Putamen (tissue), 1 donor: Measurements from ENCODE around the gene DMP1.

Source experiments
- DNase-seq: peaks from one replicate; pipeline ENCODE4 v3.0.0-alpha.2; 2016; ENCODE audit warnings: low spot score

DMP1 gene, protein sequence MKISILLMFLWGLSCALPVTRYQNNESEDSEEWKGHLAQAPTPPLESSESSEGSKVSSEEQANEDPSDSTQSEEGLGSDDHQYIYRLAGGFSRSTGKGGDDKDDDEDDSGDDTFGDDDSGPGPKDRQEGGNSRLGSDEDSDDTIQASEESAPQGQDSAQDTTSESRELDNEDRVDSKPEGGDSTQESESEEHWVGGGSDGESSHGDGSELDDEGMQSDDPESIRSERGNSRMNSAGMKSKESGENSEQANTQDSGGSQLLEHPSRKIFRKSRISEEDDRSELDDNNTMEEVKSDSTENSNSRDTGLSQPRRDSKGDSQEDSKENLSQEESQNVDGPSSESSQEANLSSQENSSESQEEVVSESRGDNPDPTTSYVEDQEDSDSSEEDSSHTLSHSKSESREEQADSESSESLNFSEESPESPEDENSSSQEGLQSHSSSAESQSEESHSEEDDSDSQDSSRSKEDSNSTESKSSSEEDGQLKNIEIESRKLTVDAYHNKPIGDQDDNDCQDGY

GRCh38 chr4:87649980-87650379, at the start of gene DMP1:
Gene DMP1, plus strand, starts transcription at chr4:87650280. Its CDS starts 6,213 bp downstream, at chr4:87656493.
- DNase-seq: no peak

DNA sequence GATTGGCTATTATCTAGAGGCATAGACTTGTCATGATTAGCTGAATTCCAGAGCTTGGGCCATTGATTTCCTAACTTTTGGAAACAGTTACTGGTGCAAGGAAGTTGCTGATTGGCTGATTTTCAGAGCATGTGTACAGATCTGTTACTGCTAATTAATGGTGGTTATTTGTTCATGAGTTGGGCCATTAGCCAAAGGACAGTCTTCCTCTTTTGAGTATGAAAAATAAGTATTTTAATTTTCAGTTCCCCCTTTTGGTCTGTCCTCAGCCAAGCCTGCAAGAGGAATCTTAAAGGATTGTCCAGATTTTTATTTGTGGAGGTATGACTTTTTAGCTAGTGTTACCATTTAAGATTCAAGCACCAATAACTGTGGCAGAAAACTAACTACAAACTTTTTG, 48.7 kb upstream of the DMP1 start:
- no peak for DNase-seq

GRCh38 chr4:87608229-87608628, 41.9 kb upstream of the DMP1 start, which contains the start of gene DSPP:
Gene DSPP, plus strand, starts transcription at chr4:87608529. Its CDS starts 2,380 bp downstream, at chr4:87610909.
- no peak for DNase-seq

DNA sequence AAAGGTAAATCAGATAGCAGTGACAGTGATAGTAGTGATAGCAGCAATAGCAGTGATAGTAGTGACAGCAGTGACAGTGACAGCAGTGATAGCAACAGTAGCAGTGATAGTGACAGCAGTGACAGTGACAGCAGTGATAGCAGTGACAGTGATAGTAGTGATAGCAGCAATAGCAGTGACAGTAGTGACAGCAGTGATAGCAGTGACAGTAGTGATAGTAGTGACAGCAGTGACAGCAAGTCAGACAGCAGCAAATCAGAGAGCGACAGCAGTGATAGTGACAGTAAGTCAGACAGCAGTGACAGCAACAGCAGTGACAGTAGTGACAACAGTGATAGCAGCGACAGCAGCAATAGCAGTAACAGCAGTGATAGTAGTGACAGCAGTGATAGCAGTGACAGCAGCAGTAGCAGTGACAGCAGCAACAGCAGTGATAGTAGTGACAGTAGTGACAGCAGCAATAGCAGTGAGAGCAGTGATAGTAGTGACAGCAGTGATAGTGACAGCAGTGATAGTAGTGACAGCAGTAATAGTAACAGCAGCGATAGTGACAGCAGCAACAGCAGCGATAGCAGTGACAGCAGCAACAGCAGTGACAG, 35.7 kb upstream of the DMP1 start:
- no peak for DNase-seq

DNA sequence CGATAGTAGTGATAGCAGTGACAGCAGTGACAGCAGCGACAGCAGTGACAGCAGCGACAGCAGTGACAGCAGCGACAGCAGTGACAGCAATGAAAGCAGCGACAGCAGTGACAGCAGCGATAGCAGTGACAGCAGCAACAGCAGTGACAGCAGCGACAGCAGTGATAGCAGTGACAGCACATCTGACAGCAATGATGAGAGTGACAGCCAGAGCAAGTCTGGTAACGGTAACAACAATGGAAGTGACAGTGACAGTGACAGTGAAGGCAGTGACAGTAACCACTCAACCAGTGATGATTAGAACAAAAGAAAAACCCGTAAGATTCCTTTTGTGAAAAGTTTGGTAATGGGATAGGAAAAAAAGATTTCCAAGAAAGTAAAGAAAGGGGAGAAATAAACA, 33.8 kb upstream of the DMP1 start:
- DNase-seq: no peak

DNA sequence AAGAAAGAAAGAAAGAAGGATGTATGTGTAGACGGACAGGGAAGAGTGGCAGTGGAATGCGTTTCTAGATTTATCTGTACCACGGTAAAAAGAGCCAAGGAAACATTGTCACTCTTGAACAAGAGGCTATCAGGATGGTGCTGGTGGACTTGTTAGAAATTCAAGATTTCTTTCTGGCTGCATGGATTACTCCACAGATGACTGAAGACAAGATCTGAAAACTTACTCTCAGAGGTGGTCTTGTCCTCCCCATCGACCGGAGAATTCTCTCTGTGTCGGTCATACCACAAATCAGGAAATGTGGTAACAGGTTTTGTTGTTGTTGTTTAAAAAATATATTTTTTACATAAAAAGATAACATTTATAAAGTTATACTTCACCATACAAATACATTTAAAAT, 30.0 kb upstream of the DMP1 start:
- DNase-seq: no peak

DNA sequence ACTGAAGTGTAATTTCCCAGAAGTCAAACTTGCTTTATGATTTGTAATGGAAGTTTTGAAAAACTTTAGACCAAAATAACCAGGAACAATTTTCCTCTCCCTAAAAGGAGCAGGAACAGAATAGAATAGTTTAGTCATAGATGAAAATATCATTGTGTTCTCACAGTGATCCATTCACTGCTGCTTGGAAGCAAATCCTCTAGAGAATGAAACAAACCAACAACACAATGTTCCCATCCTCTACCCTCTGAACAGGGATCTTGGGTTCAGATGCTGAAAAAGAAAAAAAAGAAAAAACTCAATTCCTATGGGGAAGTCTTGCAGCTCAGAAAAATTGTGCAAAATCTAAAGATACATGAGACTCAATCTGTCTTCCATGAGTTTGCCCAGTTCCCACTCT, 29.6 kb upstream of the DMP1 start:
- peak; percentile 2 for DNase-seq

DNA sequence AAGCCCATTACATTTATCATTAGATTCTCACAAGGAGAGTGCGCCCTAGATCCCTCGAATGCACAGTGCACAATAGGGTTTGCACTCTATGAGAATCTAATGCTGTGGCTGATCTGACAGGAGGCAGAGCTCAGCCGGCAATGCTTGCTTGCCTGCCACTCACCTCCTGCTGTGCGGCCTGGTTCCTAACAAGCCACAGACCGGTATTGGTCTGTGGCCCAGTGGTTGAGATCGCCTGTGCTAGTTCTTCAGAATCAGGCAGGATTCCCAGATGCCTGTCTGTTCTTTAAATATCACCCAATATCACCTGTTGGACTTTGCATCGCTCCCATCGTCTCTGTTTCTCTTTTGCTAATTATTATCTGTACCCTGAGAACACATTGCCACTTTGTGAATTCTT, 27.8 kb upstream of the DMP1 start:
- DNase-seq: no peak

DNA sequence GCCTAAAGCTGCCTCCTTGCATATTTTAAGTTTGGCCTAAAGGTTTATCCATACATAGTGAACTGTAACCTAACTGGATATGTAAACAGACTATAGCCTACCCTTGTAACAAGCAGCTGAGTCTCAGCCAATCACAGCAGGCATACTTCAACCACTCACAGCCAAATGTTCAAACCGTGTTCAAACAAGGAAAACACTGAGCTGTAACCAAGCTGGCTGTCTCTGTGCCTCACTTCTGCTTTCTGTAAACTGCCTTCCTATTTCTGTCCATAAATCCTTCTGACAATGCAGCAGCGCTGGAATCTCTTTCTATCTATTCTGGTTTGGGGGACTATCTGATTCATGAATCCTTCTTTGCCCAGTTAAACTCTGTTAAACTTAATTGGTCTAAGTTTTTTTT, 25.4 kb upstream of the DMP1 start:
- DNase-seq: no peak

DNA sequence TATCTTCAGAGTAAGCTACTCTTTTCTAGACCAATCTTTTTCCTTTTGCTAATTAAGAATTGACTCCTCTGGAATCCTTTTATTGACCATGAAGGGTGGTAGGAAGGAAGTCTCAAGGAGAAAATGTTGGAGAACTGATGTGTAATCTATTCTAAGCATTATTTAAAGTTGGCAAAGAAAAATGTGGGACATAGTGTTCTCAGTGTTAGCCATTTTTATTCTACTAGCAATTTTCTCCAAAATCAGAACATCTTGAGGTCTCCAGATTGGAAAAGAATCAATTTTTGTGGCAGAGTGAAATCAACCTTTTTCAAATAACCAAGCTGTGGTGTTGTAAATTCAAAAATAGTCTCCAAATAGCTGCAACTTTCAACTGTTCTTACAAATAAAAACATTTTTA, 18.4 kb upstream of the DMP1 start:
- no peak for DNase-seq

DNA sequence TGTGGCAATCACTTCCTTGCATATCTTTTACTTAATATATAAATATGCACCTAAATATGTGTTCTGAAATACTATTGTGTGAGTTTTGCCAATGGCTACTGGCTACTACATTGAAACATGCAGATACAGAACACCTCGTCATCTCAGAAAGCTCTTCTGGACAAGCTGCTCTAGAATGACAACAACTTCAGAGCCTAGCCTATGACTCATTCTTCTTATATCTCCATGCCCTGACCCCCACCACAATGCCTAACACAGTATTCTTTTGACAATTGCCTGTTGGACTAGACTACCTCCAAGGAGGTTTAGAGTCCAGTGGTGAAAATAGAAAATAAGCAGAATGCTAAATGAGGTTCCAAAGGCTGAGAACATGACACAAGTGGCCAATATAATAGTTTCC, 17.6 kb upstream of the DMP1 start:
- DNase-seq: no peak

DNA sequence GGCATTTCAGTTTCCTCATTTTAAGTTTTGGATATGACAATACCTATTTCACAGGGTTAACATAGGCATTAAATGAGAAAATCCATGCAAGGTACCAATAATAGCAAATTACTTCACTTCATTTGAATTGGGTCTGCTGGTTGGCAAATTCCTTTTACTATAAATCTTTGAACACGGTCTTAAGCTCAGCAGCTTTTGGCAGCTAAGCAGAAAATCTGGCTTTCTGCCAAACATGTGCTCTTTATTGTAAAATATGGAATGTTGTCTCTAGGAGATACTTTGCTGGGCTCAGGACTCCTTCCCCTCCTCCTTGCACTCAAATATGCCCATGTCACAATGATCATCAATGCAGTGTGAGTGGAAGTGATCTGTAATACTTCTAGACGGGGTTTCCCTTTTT, 16.8 kb upstream of the DMP1 start:
- no peak for DNase-seq

DNA sequence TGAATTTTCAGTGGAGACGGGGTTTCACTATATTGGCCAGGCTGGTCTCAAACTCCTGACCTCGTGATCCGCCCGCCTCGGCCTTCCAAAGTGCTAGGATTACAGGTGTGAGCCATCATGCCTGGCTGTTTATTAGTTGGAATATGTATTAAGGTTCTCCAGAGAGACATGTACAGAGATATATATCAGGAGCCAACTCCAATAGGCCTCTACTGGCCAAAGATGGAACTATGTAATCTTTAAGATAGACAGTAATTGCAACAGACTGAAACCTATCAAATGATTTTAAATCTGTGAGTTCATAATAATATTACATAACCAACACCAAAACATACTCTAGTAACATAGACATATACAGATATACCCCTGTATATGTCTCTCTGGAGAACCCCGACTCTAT, 5.8 kb upstream of the DMP1 start:
- DNase-seq: no peak

- DNase-seq: no peak
Measured at GRCh38 chr4:87650938-87651337, 858 bp downstream of the DMP1 start.

DNA sequence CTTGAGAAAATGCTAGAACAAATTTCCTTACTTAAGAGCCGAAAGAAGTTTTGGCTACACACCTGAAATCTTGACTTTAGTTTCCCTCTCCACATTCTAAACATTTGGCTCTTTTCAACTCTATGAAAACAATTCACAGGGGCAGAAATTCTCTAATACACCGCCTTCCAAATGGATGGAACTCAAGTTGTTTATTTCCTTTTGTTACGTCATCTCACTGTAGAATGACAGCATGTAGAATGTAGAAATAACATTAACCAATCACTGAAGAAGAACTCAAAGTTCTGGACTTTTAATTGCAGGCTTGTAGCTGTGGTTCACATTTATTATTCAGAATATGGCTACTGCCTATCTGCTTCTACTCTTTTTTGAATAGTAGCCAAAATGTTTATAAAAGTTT, 1.9 kb downstream of the DMP1 start:
- DNase-seq: no peak

GRCh38 chr4:87654487-87655044, 4.5 kb downstream of the DMP1 start:
- no peak for DNase-seq

- DNase-seq: no peak
Measured at GRCh38 chr4:87657525-87657924, 7.4 kb downstream of the DMP1 start.

GRCh38 chr4:87659247-87659931, 9.3 kb downstream of the DMP1 start:
- no peak for DNase-seq

GRCh38 chr4:87662871-87663270, 12.8 kb downstream of the DMP1 start:
- no peak for DNase-seq

- DNase-seq: no peak
Measured at GRCh38 chr4:87669373-87669772, 19.3 kb downstream of the DMP1 start.

DNA sequence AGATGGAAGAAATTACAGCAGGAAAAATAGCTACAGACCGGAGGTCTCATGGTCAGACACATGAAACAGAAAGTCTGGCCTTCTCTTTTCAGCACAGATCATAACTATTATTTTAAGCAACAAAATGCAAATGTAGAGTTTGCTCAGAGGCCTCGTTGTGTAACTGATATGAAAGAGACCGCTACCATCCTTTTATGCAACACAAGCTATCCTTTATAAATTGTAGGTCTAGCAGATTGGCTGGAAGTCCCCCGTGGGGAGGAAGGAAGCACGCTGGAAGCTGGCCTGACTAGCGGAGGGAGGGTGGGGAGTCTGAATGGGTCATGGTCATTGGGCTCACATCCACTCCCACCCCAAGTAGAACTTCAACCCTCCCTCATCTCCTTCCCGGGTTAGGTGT, 27.7 kb downstream of the DMP1 start:
- DNase-seq: no peak

DNA sequence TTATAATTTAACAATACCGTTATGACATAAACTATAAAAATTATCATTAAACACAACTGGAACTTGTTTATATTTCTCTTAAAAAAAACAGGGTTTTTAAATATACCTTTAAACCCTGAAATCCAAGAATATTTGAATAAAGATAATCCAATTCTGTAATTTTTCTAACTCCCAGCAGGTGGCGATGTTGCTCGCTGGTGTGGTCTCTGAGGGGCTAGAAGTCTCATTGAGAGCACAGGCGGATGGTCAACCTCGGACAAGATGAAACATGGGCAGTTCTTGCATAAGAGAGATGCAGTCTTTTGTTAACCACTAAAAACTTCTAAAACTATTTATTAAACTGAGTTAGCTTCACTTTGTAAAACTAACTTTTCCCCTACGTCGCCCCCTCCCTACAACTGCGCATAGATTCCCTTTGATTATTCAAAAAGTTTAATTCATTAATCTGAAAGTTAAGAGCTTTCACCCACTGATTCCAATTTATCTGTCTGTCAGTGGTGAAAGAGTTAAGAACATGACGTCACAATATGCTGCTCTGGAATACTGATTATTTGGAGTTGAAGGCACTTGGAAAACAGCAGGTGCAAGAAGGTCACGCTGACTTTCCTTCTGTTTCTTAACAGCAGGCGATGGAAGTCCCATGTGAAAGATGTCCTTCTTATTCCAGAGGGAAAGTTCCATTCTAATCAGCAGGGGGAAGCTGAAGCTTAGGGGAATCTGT, 29.5 kb downstream of the DMP1 start:
- peak; percentile 80 for DNase-seq
